Stimulated activated CD8-positive, alpha-beta memory T cell treated with anti-CD3 and anti-CD28 coated beads, Interleukin-4, amount 100 ng/mL, for 4 hours (primary cell): ENCODE results near the gene TNS2.

ENCODE experiments used
- DNase-seq, 2 donors: peaks; one replicate each; pipeline ENCODE4 v3.0.0-alpha.2; 2020; ENCODE audit warnings: low read depth in 2 of 2, low spot score in 1 of 2

TNS2 gene

GRCh38 chr12:53067993-53068770 is 18.3 kb downstream of the TNS2 start:
- no peak for DNase-seq

DNA sequence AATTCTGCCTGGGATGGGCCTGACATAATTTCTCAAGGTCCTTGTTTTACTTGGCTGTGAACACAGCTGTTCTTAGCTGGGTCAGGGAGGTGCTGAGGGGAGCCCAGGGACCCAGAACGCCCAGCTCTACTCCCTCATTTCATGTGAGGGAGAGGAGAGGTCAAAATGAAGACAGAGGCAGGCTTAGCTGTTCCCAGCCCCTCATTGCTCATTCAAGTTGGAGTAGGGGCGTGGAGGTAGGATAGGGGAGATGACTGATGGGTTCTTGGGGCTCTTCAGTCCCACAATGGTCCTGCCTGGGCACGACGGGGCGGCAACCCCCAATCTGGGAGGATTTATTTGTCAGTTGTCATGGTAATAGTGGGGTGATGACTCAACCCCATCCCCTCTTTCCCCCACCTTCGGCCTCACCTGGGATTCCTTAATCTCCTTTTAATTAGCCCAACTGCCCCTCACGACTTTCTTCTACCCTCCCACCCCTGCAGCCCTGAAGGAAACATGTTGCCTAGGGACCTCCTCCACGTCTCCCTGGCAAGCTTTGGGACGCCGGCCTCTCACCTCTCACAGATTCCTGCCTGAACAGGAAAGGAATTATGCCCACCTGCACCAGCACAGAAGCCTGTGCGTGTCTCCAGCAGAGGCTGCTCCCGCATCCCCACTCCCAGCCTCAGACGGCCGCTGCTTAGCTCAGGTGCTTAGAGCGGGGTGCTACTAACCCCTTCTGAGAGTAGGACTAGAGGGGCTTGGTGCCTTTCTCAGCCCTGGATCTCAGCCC is 19.1 kb downstream of the TNS2 start:
- no peak for DNase-seq

GRCh38 chr12:53069621-53070410 is 20.0 kb downstream of the TNS2 start:
- no peak for DNase-seq

GRCh38 chr12:53070877-53071492 is 21.1 kb downstream of the TNS2 start:
- no peak for DNase-seq

GRCh38 chr12:53071591-53072551 is 22.0 kb downstream of the TNS2 start:
- no peak for DNase-seq

DNA sequence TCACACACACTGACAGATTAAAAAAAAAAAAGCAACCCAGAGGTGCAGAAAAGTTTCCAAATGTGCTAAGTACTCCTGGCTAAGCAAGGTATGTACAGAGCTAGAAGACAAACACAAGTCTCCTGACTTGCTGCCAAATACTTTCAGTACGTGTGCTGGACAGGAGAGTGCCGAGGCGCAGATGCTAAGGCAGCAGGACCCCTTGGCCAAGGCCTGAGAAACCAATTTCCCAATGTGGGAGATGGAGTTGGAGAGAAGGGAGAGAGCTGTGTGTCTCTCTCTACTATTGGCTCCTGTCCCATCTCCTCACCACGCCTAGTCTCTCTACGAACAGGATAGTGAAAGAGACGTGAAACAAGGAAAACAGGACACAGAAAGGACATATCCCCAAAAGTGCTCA is 24.0 kb downstream of the TNS2 start:
- DNase-seq: no peak

DNA sequence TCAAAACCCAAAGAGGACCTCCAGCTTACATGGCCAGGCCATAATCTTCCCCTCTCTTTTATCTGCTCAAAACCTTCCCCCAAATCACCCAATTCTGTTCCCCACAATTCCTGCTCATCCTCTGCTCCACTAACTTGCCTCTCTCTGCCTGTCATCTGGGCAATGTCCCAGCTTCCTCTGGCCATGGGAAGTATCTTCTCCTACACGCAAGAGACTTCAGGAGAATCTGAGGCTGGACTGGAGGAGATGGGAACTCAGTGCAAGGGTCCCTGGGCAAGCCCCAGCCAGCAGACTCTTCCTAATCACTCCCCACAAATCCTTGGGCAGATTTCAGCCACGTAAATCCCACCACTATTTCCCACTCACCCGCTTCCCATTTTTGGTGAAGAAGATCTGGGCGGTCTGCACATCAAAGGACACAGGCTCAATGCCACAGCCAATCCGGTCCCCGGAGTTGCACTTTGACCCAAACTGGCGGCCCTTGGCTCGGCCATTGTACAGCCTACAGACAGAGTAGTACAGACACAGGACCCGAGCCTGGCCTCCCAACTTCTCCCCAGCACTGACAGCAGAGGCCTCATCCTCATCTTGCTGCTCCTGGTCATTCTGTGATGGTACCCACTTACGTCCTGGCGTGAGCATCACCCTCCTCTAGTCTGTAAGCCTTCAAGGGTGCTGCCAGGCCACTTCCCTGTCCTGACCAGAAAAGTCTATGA is 24.6 kb downstream of the TNS2 start:
- DNase-seq: no peak

DNA sequence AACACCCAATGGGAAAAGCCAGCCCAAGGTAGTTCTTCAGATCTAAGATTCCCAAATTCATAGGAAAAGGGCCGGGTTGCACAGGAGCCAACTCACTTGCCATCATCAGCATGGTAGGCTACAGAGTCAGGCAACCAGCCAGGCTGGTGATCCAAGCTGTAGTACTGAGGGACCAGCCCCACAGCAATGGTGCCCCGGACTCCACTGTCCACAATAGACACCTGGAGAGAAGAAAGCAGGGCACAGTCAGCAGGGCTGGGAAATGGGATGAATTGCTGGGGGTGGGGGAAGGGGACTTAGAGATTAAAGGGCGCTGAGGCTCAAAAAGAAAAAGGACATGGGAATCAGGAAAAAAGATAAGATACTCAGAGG is 25.1 kb downstream of the TNS2 start:
- no peak for DNase-seq

- no peak for DNase-seq
Measured at GRCh38 chr12:53076461-53076860, 26.6 kb downstream of the TNS2 start.

- DNase-seq: no peak
Measured at GRCh38 chr12:53077030-53077429, 27.2 kb downstream of the TNS2 start.

GRCh38 chr12:53078425-53079225 is 28.8 kb downstream of the TNS2 start:
- DNase-seq: no peak

DNA sequence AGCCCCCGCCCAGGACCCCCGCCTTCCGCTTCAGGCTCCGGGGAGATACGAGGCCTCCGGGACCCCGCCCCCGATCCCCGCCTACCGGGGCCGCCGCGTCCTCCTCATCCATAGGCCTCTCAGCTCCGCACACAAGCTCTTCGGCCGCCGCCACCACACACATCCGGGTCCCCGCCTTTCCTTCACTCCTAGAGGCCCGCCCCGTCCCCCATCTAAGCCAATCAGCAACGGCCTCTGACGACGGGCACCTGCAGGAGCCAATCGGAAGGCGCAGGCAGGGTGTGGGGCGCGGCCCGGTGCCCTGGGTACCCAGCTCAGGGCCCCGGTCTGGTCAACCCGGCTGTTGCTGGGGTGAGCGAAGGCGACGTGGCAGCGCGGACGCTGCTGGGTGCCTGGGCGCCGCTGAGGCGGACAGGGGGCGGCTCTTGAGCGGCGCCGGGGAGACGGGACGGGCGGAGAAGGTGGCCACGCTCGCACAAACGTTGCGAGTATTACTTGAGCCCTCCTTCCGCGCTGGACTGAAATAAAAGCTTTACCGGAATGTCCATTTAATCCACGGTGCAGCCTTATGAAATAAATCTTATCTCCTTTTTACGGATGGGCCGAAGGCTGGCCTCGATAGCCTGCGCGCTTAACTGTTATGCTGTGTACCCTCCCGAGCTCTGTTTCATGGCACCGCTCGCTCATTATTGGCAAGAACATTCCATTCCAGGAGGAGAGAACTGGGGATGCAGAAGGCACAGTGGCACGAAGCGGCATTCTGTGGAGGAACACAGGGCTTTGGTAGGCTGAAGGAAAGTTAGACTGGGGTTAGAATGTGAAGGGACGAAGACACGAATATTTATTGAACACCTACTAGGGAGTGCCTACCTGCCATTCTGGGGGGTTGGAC is 29.6 kb downstream of the TNS2 start, which contains the start of gene SPRYD3:
SPRYD3 (minus strand) TSS at position 165 of the 892 bp plus-strand sequence; CDS start at position 108, 57 bp downstream.
- DNase-seq: peak; percentile 91 to 92

GRCh38 chr12:53082637-53083175 is 32.8 kb downstream of the TNS2 start:
- no peak for DNase-seq

GRCh38 chr12:53086361-53086760 is 36.5 kb downstream of the TNS2 start:
- no peak for DNase-seq

DNA sequence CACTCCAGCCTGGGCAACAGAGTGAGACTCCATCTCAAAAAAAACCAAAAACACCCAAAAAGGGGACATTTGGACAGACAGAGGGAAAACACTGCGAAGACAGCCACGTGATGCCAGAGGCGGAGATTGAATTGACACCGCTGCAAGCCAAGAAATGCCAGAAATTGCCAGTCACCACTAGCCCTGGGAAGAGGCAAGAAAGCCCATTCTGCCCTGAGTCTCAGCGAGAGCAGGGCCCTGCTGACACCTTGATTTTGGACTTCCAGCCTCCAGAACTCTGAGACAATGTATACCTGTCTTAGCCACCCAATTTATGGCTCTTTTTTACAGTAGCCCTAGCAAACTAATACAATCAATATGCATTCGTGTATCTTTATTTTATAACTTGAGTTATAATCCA is 40.2 kb downstream of the TNS2 start:
- DNase-seq: no peak

- no peak for DNase-seq
Measured at GRCh38 chr12:53090554-53090953, 40.7 kb downstream of the TNS2 start.

GRCh38 chr12:53091756-53092155 is 41.9 kb downstream of the TNS2 start:
- DNase-seq: no peak
